HepG2 (cell line): ENCODE results near the gene PFDN1. TPM values are rescaled to one million over a fixed set of nuclear protein-coding genes. Genes with fewer than 3 reads are reported as not detected.

ENCODE experiments used
- CBX5 ChIP-seq: sonication (generic); formaldehyde crosslinking; IDR thresholded peaks from 2 replicates; pipeline ENCODE4 v1.4.0; 2020; ENCODE audit warnings: missing genetic modification reagents, borderline replicate concordance
- CCAR2 ChIP-seq: fragments of 200-400 bp; formaldehyde crosslinking; optimal IDR thresholded peaks from 2 replicates; pipeline ENCODE3; 2018; ENCODE audit warnings: low read depth, mild to moderate bottlenecking, low read length, moderate library complexity
- CCDC6 ChIP-seq: sonication (generic); formaldehyde crosslinking; IDR thresholded peaks from 2 replicates; pipeline ENCODE4 v1.8.1; 2022; ENCODE audit warnings: mild to moderate bottlenecking, missing genetic modification reagents, moderate library complexity
- ETS1 ChIP-seq: sonication (generic); formaldehyde crosslinking; IDR thresholded peaks from 2 replicates; pipeline ENCODE4 v1.4.0; 2020; ENCODE audit warnings: missing genetic modification reagents
- EZH2 ChIP-seq: conservative IDR thresholded peaks from 2 replicates; pipeline ENCODE4 v1.6.1; 2012; ENCODE audit warnings: mild to moderate bottlenecking, low read depth, low read length, moderate library complexity
- KLF15 ChIP-seq: sonication (generic); formaldehyde crosslinking; IDR thresholded peaks from 2 replicates; pipeline ENCODE4 v1.8.1; 2023; ENCODE audit warnings: borderline replicate concordance, mild to moderate bottlenecking, inconsistent platforms, missing genetic modification reagents, mixed read lengths
- MTF2 ChIP-seq: sonication (generic); formaldehyde crosslinking; IDR thresholded peaks from 2 replicates; pipeline ENCODE4 v1.5.0; 2020; ENCODE audit warnings: missing genetic modification reagents, borderline replicate concordance
- NR2F2 ChIP-seq: IDR thresholded peaks from 2 replicates; pipeline ENCODE4 v1.6.1; 2012; ENCODE audit warnings: low read depth, inconsistent platforms, borderline replicate concordance
- RAD21 ChIP-seq: fragments of 450-650 bp; formaldehyde crosslinking; IDR thresholded peaks from 2 replicates; pipeline ENCODE4 v1.5.0; 2020; ENCODE audit warnings: mild to moderate bottlenecking
- ZBTB7A ChIP-seq: sonication (generic); formaldehyde crosslinking; IDR thresholded peaks from 2 replicates; pipeline ENCODE4 v1.8.0; 2022; ENCODE audit warnings: mild to moderate bottlenecking, missing genetic modification reagents
- ZBTB7B ChIP-seq: sonication (generic); formaldehyde crosslinking; IDR thresholded peaks from 2 replicates; pipeline ENCODE4 v1.4.0; 2020; ENCODE audit warnings: missing genetic modification reagents
- ZNF224 ChIP-seq: sonication (generic); formaldehyde crosslinking; IDR thresholded peaks from 2 replicates; pipeline ENCODE4 v1.5.0; 2020; ENCODE audit warnings: mild to moderate bottlenecking, missing genetic modification reagents
- ZNF235 ChIP-seq: sonication (generic); formaldehyde crosslinking; IDR thresholded peaks from 2 replicates; pipeline ENCODE4 v1.8.1; 2023; ENCODE audit warnings: mild to moderate bottlenecking, missing genetic modification reagents, borderline replicate concordance
- ZNF782 ChIP-seq: sonication (generic); formaldehyde crosslinking; IDR thresholded peaks from 2 replicates; pipeline ENCODE4 v1.4.0; 2020; ENCODE audit warnings: missing genetic modification reagents, mild to moderate bottlenecking, borderline replicate concordance
- ZSCAN29 ChIP-seq: sonication (generic); formaldehyde crosslinking; conservative IDR thresholded peaks from 2 replicates; pipeline ENCODE4 v1.4.0; 2020; ENCODE audit warnings: mild to moderate bottlenecking, missing genetic modification reagents
- polyA plus RNA-seq, 8 experiments: library from polyadenylated mRNA; depleted of rRNA in 3 of 8; stranded (reverse) in 7 of 8; unstranded in 1 of 8; fragments of >200 nt; fragmentation: Illumina TruSeq in 4 of 8; extraction: Trizol in 4 of 8; gene quantifications; 2 replicates each; pipeline versions ENCODE4 v1.2.1 to v1.2.3, GENCODE V29; 2011 to 2016; ENCODE audit warnings: low read depth in 4 of 8, missing spikeins in 1 of 8, mixed read lengths in 1 of 8; ENCODE audit not compliant: insufficient read depth in 1 of 8
- total RNA-seq, 5 experiments: library from RNA; depleted of rRNA; stranded (reverse); fragments of >200 nt; fragmentation: Illumina TruSeq; extraction: Trizol; gene quantifications; 2 replicates each; pipeline ENCODE4 v1.2.3, GENCODE V29; 2016; ENCODE audit warnings: low read depth in 1 of 5
- TF ChIP-seq, protein P1 (sequence below): conservative IDR thresholded peaks from 2 replicates; pipeline ENCODE4 v1.6.1; 2018; ENCODE audit warnings: missing genetic modification reagents
- TF ChIP-seq, protein P2 (sequence below): sonication (generic); formaldehyde crosslinking; IDR thresholded peaks from 2 replicates; pipeline ENCODE4 v1.5.0; 2020; ENCODE audit warnings: missing genetic modification reagents
- TF ChIP-seq, protein P3 (sequence below): sonication (generic); formaldehyde crosslinking; IDR thresholded peaks from 2 replicates; pipeline ENCODE4 v1.5.0; 2020; ENCODE audit warnings: mild to moderate bottlenecking, missing genetic modification reagents, borderline replicate concordance

Gene PFDN1
- total and polyA plus RNA-seq, 2 of the 13 experiments (the other 11 are each of a cell fraction or from before 2014, with no cell fraction given): 67.2 to 70.8 TPM

GRCh38 chr5:140345919-140346347 is 43.0 kb upstream of the PFDN1 start (continued):
- TF ChIP-seq ETS1 (CRISPR knock-in tag) (no peak), RAD21 (peak; percentile 51; the same call in 1 of the 2 replicates), ZNF782 (CRISPR knock-in tag) (no peak), ZBTB7B (peak; percentile 77; the same call in 1 of the 2 replicates), ZSCAN29 (CRISPR knock-in tag) (no peak), CCAR2 (no peak), KLF15 (CRISPR knock-in tag) (no peak), CBX5 (peak; percentile 17; the same call in 1 of the 2 replicates), ZNF235 (0 out of 2 replicates have a peak, but pooled peaks have one; percentile 29), MTF2 (CRISPR knock-in tag) (0 out of 2 replicates have a peak, but pooled peaks have one; percentile 39), CCDC6 (CRISPR knock-in tag) (no peak), ZNF224 (CRISPR knock-in tag) (no peak), ZBTB7A (CRISPR knock-in tag) (peak; percentile 45; the same call in 1 of the 2 replicates), EZH2 (no peak), NR2F2 (no peak)
- TF ChIP-seq, protein P1, sequence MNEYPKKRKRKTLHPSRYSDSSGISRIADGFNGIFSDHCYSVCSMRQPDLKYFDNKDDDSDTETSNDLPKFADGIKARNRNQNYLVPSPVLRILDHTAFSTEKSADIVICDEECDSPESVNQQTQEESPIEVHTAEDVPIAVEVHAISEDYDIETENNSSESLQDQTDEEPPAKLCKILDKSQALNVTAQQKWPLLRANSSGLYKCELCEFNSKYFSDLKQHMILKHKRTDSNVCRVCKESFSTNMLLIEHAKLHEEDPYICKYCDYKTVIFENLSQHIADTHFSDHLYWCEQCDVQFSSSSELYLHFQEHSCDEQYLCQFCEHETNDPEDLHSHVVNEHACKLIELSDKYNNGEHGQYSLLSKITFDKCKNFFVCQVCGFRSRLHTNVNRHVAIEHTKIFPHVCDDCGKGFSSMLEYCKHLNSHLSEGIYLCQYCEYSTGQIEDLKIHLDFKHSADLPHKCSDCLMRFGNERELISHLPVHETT (CRISPR knock-in tag): no peak
- TF ChIP-seq, protein P2, sequence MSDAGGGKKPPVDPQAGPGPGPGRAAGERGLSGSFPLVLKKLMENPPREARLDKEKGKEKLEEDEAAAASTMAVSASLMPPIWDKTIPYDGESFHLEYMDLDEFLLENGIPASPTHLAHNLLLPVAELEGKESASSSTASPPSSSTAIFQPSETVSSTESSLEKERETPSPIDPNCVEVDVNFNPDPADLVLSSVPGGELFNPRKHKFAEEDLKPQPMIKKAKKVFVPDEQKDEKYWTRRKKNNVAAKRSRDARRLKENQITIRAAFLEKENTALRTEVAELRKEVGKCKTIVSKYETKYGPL (CRISPR knock-in tag): no peak
- TF ChIP-seq, protein P3, sequence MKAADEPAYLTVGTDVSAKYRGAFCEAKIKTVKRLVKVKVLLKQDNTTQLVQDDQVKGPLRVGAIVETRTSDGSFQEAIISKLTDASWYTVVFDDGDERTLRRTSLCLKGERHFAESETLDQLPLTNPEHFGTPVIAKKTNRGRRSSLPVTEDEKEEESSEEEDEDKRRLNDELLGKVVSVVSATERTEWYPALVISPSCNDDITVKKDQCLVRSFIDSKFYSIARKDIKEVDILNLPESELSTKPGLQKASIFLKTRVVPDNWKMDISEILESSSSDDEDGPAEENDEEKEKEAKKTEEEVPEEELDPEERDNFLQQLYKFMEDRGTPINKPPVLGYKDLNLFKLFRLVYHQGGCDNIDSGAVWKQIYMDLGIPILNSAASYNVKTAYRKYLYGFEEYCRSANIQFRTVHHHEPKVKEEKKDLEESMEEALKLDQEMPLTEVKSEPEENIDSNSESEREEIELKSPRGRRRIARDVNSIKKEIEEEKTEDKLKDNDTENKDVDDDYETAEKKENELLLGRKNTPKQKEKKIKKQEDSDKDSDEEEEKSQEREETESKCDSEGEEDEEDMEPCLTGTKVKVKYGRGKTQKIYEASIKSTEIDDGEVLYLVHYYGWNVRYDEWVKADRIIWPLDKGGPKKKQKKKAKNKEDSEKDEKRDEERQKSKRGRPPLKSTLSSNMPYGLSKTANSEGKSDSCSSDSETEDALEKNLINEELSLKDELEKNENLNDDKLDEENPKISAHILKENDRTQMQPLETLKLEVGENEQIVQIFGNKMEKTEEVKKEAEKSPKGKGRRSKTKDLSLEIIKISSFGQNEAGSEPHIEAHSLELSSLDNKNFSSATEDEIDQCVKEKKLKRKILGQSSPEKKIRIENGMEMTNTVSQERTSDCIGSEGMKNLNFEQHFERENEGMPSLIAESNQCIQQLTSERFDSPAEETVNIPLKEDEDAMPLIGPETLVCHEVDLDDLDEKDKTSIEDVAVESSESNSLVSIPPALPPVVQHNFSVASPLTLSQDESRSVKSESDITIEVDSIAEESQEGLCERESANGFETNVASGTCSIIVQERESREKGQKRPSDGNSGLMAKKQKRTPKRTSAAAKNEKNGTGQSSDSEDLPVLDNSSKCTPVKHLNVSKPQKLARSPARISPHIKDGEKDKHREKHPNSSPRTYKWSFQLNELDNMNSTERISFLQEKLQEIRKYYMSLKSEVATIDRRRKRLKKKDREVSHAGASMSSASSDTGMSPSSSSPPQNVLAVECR (CRISPR knock-in tag): no peak
